ENCODE data around the gene IQSEC1.

IQSEC1 gene

GRCh38 chr3:13075318-13075717 is 2.1 kb upstream of the IQSEC1 start:
- no peak for DNase-seq
- no peak overlapping the region for H3K9ac ChIP-seq (ENCODE audit: low read length)
- H3K4me2 ChIP-seq (ENCODE audit: low read length, poor library complexity, severe bottlenecking): no peak overlapping the region
- no peak overlapping the region for H2BK5ac ChIP-seq (ENCODE audit: low read depth, low read length, poor library complexity, severe bottlenecking)
- no peak overlapping the region for H4K91ac ChIP-seq (ENCODE audit: low read length)
- H3K4me1 ChIP-seq (ENCODE audit: control insufficient read depth, insufficient read depth, low read depth, low read length): peaks cover 18% of the 10 kb centered on the region
- peaks cover 69 to 82% of the 10 kb centered on the region in 2 experiments for H3K27me3 ChIP-seq (ENCODE audit: control insufficient read depth in 1 of 2, insufficient read depth in 1 of 2, low read length in 2 of 2)
- H4K8ac ChIP-seq (ENCODE audit: low read length): no peak overlapping the region
- no peak overlapping the region for H3K14ac ChIP-seq (ENCODE audit: low read length in 2 of 2)
- no peak overlapping the region for H3K4me3 ChIP-seq (ENCODE audit: insufficient read depth in 1 of 2, low read depth in 1 of 2, low read length in 2 of 2)
- no peak overlapping the region for H2BK120ac ChIP-seq (ENCODE audit: low read depth, low read length)
- H3K36me3 ChIP-seq (ENCODE audit: control insufficient read depth in 1 of 2, insufficient read depth in 2 of 2, low read depth in 1 of 2, low read length in 2 of 2): no peaks in the 10 kb centered on the region
- no peak overlapping the region for H3K4ac ChIP-seq (ENCODE audit: low read depth in 1 of 2, low read length in 2 of 2)
- no peak overlapping the region for H2BK15ac ChIP-seq (ENCODE audit: low read depth, poor library complexity, severe bottlenecking)
- H3K9me3 ChIP-seq (ENCODE audit: control insufficient read depth, low read length): no peaks in the 10 kb centered on the region
- H3K23ac ChIP-seq (ENCODE audit: low read length in 2 of 2): no peak overlapping the region
- H2AK5ac ChIP-seq (ENCODE audit: low read length, severe bottlenecking): no peak overlapping the region
- WGBS: 91% methylated on average over 7 of the region's 7 CpGs
- no peaks in the 10 kb centered on the region for H3K79me1 ChIP-seq (replicated peaks; ENCODE audit: low read length, poor library complexity, severe bottlenecking)
- H2BK12ac ChIP-seq (ENCODE audit: low read length in 2 of 2): no peak overlapping the region
- no peak overlapping the region for H3K18ac ChIP-seq (ENCODE audit: low read depth in 1 of 2, low read length in 2 of 2)
- H3K27ac ChIP-seq (ENCODE audit: low read length, poor library complexity, severe bottlenecking): no peak overlapping the region
- H2AFZ ChIP-seq (ENCODE audit: low read depth, low read length): no peak overlapping the region

- H4K8ac ChIP-seq (ENCODE audit: low read length): no peak overlapping the region
- no peak overlapping the region for H2BK15ac ChIP-seq (ENCODE audit: low read depth, poor library complexity, severe bottlenecking)
- peaks cover 16% of the 10 kb centered on the region for H3K4me1 ChIP-seq (ENCODE audit: control insufficient read depth, insufficient read depth, low read depth, low read length)
- H2BK12ac ChIP-seq (ENCODE audit: low read length in 2 of 2): no peak overlapping the region
- H3K27me3 ChIP-seq (ENCODE audit: control insufficient read depth in 1 of 2, insufficient read depth in 1 of 2, low read length in 2 of 2): peaks cover 56 to 72% of the 10 kb centered on the region in 2 experiments
- DNase-seq: no peak
- H3K23ac ChIP-seq (ENCODE audit: low read length in 2 of 2): no peak overlapping the region
- no peak overlapping the region for H3K4me3 ChIP-seq (ENCODE audit: insufficient read depth in 1 of 2, low read depth in 1 of 2, low read length in 2 of 2)
- H2AFZ ChIP-seq (ENCODE audit: low read depth, low read length): no peak overlapping the region
- H3K18ac ChIP-seq (ENCODE audit: low read depth in 1 of 2, low read length in 2 of 2): no peak overlapping the region
- H3K79me1 ChIP-seq (replicated peaks; ENCODE audit: low read length, poor library complexity, severe bottlenecking): no peaks in the 10 kb centered on the region
- H3K4me2 ChIP-seq (ENCODE audit: low read length, poor library complexity, severe bottlenecking): no peak overlapping the region
- H3K27ac ChIP-seq (ENCODE audit: low read length, poor library complexity, severe bottlenecking): no peak overlapping the region
- H2BK5ac ChIP-seq (ENCODE audit: low read depth, low read length, poor library complexity, severe bottlenecking): no peak overlapping the region
- H4K91ac ChIP-seq (ENCODE audit: low read length): no peak overlapping the region
- no peaks in the 10 kb centered on the region for H3K36me3 ChIP-seq (ENCODE audit: control insufficient read depth in 1 of 2, insufficient read depth in 2 of 2, low read depth in 1 of 2, low read length in 2 of 2)
- 73% methylated on average over 10 of the region's 13 CpGs for WGBS
- H3K14ac ChIP-seq (ENCODE audit: low read length in 2 of 2): no peak overlapping the region
- no peaks in the 10 kb centered on the region for H3K9me3 ChIP-seq (ENCODE audit: control insufficient read depth, low read length)
- no peak overlapping the region for H2BK120ac ChIP-seq (ENCODE audit: low read depth, low read length)
- H2AK5ac ChIP-seq (ENCODE audit: low read length, severe bottlenecking): no peak overlapping the region
- H3K9ac ChIP-seq (ENCODE audit: low read length): no peak overlapping the region
- H3K4ac ChIP-seq (ENCODE audit: low read depth in 1 of 2, low read length in 2 of 2): no peak overlapping the region
Measured at GRCh38 chr3:13074006-13074375, 762 bp upstream of the IQSEC1 start.

- Histone ChIP-seq H4K8ac (ENCODE audit: low read length) (no peak overlapping the region), H3K4me3 (ENCODE audit: insufficient read depth in 1 of 2, low read depth in 1 of 2, low read length in 2 of 2) (no peak overlapping the region), H3K18ac (ENCODE audit: low read depth in 1 of 2, low read length in 2 of 2) (no peak overlapping the region), H3K14ac (ENCODE audit: low read length in 2 of 2) (no peak overlapping the region), H3K36me3 (ENCODE audit: control insufficient read depth in 1 of 2, insufficient read depth in 2 of 2, low read depth in 1 of 2, low read length in 2 of 2) (no peaks in the 10 kb centered on the region), H3K4me2 (ENCODE audit: low read length, poor library complexity, severe bottlenecking) (peak overlapping the region; percentile 24), H2AK5ac (ENCODE audit: low read length, severe bottlenecking) (no peak overlapping the region), H2BK15ac (ENCODE audit: low read depth, poor library complexity, severe bottlenecking) (no peak overlapping the region), H4K91ac (ENCODE audit: low read length) (no peak overlapping the region), H3K4ac (ENCODE audit: low read depth in 1 of 2, low read length in 2 of 2) (no peak overlapping the region), H2AFZ (ENCODE audit: low read depth, low read length) (no peak overlapping the region), H2BK12ac (ENCODE audit: low read length in 2 of 2) (no peak overlapping the region), H3K79me1 (replicated peaks; ENCODE audit: low read length, poor library complexity, severe bottlenecking) (no peaks in the 10 kb centered on the region), H3K9ac (ENCODE audit: low read length) (no peak overlapping the region), H3K4me1 (ENCODE audit: control insufficient read depth, insufficient read depth, low read depth, low read length) (peaks cover 15% of the 10 kb centered on the region), H2BK120ac (ENCODE audit: low read depth, low read length) (no peak overlapping the region), H3K23ac (ENCODE audit: low read length in 2 of 2) (no peak overlapping the region), H3K27ac (ENCODE audit: low read length, poor library complexity, severe bottlenecking) (no peak overlapping the region), H3K9me3 (ENCODE audit: control insufficient read depth, low read length) (no peaks in the 10 kb centered on the region), H3K27me3 (ENCODE audit: control insufficient read depth in 1 of 2, insufficient read depth in 1 of 2, low read length in 2 of 2) (peaks cover 48 to 64% of the 10 kb centered on the region in 2 experiments), H2BK5ac (ENCODE audit: low read depth, low read length, poor library complexity, severe bottlenecking) (no peak overlapping the region)
- 46% methylated on average over 37 of the region's 38 CpGs for WGBS
- no peak for DNase-seq
Measured at GRCh38 chr3:13072600-13073325, 466 bp downstream of the IQSEC1 start.

GRCh38 chr3:13072239-13072599 is 1.0 kb downstream of the IQSEC1 start:
- no peaks in the 10 kb centered on the region for H3K9me3 ChIP-seq (ENCODE audit: control insufficient read depth, low read length)
- H3K27ac ChIP-seq (ENCODE audit: low read length, poor library complexity, severe bottlenecking): no peak overlapping the region
- WGBS: 89% methylated on average over 14 of the region's 14 CpGs

More at GRCh38 chr3:13072239-13072599, 1.0 kb downstream of the IQSEC1 start:
- Histone ChIP-seq H3K36me3 (ENCODE audit: control insufficient read depth in 1 of 2, insufficient read depth in 2 of 2, low read depth in 1 of 2, low read length in 2 of 2) (no peaks in the 10 kb centered on the region), H2BK120ac (ENCODE audit: low read depth, low read length) (no peak overlapping the region), H2BK5ac (ENCODE audit: low read depth, low read length, poor library complexity, severe bottlenecking) (no peak overlapping the region), H3K4me1 (ENCODE audit: control insufficient read depth, insufficient read depth, low read depth, low read length) (peaks cover 15% of the 10 kb centered on the region), H3K4me2 (ENCODE audit: low read length, poor library complexity, severe bottlenecking) (no peak overlapping the region), H3K18ac (ENCODE audit: low read depth in 1 of 2, low read length in 2 of 2) (no peak overlapping the region), H2AFZ (ENCODE audit: low read depth, low read length) (no peak overlapping the region), H3K27me3 (ENCODE audit: control insufficient read depth in 1 of 2, insufficient read depth in 1 of 2, low read length in 2 of 2) (peaks cover 43 to 64% of the 10 kb centered on the region in 2 experiments), H2AK5ac (ENCODE audit: low read length, severe bottlenecking) (no peak overlapping the region), H4K8ac (ENCODE audit: low read length) (no peak overlapping the region), H3K4ac (ENCODE audit: low read depth in 1 of 2, low read length in 2 of 2) (no peak overlapping the region), H4K91ac (ENCODE audit: low read length) (no peak overlapping the region), H3K4me3 (ENCODE audit: insufficient read depth in 1 of 2, low read depth in 1 of 2, low read length in 2 of 2) (no peak overlapping the region), H2BK15ac (ENCODE audit: low read depth, poor library complexity, severe bottlenecking) (no peak overlapping the region), H2BK12ac (ENCODE audit: low read length in 2 of 2) (no peak overlapping the region), H3K9ac (ENCODE audit: low read length) (no peak overlapping the region), H3K14ac (ENCODE audit: low read length in 2 of 2) (no peak overlapping the region), H3K23ac (ENCODE audit: low read length in 2 of 2) (no peak overlapping the region), H3K79me1 (replicated peaks; ENCODE audit: low read length, poor library complexity, severe bottlenecking) (no peaks in the 10 kb centered on the region)
- DNase-seq: no peak

Measured in mesenchymal stem cell (in vitro differentiated cells and primary cell).